Activated naive CD8-positive, alpha-beta T cell (primary cell): ENCODE measurements around the gene ZNF593OS.

Source experiments
- H3K27ac Mint-ChIP-seq: one replicate; pipeline ENCODE4 v1.8.0; 2021; ENCODE audit warnings: mixed read lengths
- H3K27me3 Mint-ChIP-seq: one replicate; pipeline ENCODE4 v1.8.0; 2021; ENCODE audit warnings: mixed read lengths
- H3K36me3 Mint-ChIP-seq: one replicate; pipeline ENCODE4 v1.8.0; 2021; ENCODE audit warnings: mixed read lengths
- H3K4me1 Mint-ChIP-seq: one replicate; pipeline ENCODE4 v1.8.0; 2021; ENCODE audit warnings: low read depth, mixed read lengths
- H3K4me3 Mint-ChIP-seq: one replicate; pipeline ENCODE4 v1.8.0; 2021; ENCODE audit warnings: mild to moderate bottlenecking, mixed read lengths
- H3K9me3 Mint-ChIP-seq: one replicate; pipeline ENCODE4 v1.8.0; 2021; ENCODE audit warnings: low read depth, mixed read lengths

Gene ZNF593OS

GRCh38 chr1:26156285-26157038, 15.2 kb downstream of the ZNF593OS start:
- Mint-ChIP-seq H3K4me1 (peaks cover 3% of the 10 kb centered on the region), H3K4me3 (no peak overlapping the region), H3K27me3 (peaks cover 6% of the 10 kb centered on the region), H3K27ac (no peak overlapping the region), H3K36me3 (no peaks in the 10 kb centered on the region), H3K9me3 (no peaks in the 10 kb centered on the region)

DNA sequence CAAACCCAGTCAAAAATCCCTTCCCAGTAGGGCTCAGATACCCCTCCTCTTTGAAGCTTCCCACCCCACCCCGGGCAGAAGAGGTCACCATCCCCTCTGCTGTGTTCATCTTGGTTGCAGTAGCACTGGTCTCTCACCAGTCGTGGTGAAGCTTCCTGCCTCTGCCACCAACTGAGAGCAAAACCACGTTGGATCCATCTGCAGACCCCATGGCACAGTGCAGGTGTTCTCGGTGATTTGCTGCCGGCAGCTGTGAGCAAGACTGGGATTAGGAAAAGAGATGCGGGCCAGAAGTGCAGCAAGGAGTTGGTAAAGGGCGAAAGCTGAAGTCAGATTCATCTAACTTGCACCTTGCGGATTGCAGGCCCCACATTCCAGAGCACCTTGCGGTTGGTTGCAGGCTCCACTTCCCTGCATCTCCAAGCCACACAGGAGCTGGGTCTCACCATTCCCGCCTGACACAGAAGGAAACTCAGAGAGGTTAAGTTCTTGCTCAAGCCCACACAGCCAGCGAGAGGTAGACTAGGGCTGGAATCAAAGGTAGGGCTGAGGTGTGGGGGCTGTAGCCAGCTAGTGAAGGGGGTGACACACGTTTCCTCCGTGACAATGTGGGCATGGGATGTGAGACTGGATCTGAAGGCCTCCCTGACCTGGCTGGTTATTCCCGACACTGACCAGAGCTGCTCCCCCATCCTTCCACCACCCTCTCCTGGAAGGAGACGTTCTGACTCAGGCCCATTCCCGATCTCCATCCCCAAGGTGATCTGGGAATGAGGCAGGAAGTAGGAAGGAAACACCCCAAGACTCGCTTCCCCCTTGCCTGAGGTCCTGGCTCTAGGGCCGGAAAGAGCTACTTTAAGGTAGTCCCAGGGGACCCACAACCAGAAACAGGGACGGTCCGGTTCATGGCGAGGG, 16.0 kb downstream of the ZNF593OS start:
- Mint-ChIP-seq H3K4me3 (no peak overlapping the region), H3K9me3 (no peaks in the 10 kb centered on the region), H3K27me3 (peaks cover 6% of the 10 kb centered on the region), H3K27ac (no peak overlapping the region), H3K36me3 (no peaks in the 10 kb centered on the region), H3K4me1 (peaks cover 3% of the 10 kb centered on the region)

DNA sequence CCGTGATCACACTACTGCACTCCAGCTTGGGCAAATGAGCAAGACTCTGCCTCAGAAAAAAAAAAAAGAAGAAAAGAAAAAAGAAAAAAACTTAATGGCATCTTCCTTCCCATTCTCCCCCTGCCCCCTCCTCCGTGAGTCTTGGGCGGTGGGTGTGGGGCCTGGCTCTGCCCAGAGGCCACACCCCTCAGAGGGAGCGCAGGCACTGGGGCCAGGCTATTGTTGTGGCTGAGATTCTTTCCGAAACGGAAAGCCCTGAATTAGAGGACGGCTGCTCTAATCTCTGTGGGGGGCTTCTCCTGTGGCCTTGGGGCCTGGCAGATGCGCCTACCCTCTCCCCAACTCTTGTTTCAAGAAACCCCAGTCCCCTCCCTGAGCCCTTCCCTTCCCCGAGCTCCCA, 16.9 kb downstream of the ZNF593OS start:
- H3K27ac Mint-ChIP-seq: no peak overlapping the region
- no peaks in the 10 kb centered on the region for H3K9me3 Mint-ChIP-seq
- peaks cover 3% of the 10 kb centered on the region for H3K4me1 Mint-ChIP-seq
- peaks cover 5% of the 10 kb centered on the region for H3K27me3 Mint-ChIP-seq
- H3K4me3 Mint-ChIP-seq: no peak overlapping the region
- no peaks in the 10 kb centered on the region for H3K36me3 Mint-ChIP-seq

GRCh38 chr1:26153966-26154532, 17.6 kb downstream of the ZNF593OS start:
- H3K9me3 Mint-ChIP-seq: no peaks in the 10 kb centered on the region
- H3K27me3 Mint-ChIP-seq: peaks cover 2% of the 10 kb centered on the region
- H3K27ac Mint-ChIP-seq: no peak overlapping the region
- H3K4me1 Mint-ChIP-seq: peaks cover 3% of the 10 kb centered on the region
- no peaks in the 10 kb centered on the region for H3K36me3 Mint-ChIP-seq
- H3K4me3 Mint-ChIP-seq: no peak overlapping the region

DNA sequence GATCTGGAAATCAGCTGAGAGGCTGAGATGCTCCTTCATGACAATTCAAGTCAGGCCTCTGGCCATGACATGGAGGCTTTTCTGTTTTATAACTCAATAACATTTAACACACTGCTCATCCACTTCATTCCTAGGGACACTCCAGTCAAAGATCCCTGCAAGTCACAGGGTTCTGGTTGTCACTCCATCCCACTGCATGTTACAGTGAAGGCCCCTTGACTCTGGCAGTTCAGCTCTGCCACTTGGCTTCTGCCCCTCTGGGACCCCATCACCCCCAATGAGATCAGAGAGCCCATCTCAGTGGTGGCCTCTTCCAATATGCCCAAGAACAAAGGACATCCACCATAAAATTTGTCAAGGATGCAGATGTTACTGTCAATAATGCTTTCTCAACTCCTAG, 22.7 kb downstream of the ZNF593OS start:
- Mint-ChIP-seq H3K36me3 (no peaks in the 10 kb centered on the region), H3K27me3 (peaks cover 5% of the 10 kb centered on the region), H3K4me3 (no peak overlapping the region), H3K9me3 (no peaks in the 10 kb centered on the region), H3K27ac (no peak overlapping the region), H3K4me1 (peaks cover 4% of the 10 kb centered on the region)

DNA sequence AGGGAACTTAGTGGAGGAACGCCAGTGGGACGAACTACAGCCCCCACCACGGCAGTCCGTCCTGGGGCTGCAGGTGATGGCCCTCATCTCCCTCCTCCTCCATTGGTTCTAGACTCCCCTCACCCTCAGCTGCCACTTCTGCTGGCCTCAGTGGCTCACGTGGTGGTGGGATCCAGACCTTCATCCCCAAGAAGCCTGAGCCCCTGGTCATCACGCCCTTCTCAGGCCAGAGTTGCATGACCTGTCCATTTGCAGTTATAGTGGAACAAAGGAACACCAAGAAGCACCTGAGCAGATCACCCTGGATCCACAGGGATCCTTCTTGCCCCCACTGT, 25.7 kb downstream of the ZNF593OS start:
- Mint-ChIP-seq H3K27me3 (peaks cover 5% of the 10 kb centered on the region), H3K4me3 (no peak overlapping the region), H3K36me3 (no peaks in the 10 kb centered on the region), H3K27ac (no peak overlapping the region), H3K9me3 (no peaks in the 10 kb centered on the region), H3K4me1 (peaks cover 4% of the 10 kb centered on the region)

GRCh38 chr1:26145041-26145959, 26.3 kb downstream of the ZNF593OS start:
- Mint-ChIP-seq H3K4me3 (no peak overlapping the region), H3K27ac (no peak overlapping the region), H3K36me3 (no peaks in the 10 kb centered on the region), H3K9me3 (no peaks in the 10 kb centered on the region), H3K4me1 (peaks cover 4% of the 10 kb centered on the region), H3K27me3 (peaks cover 5% of the 10 kb centered on the region)

GRCh38 chr1:26142159-26142558, 29.5 kb downstream of the ZNF593OS start:
- Mint-ChIP-seq H3K27me3 (peaks cover 5% of the 10 kb centered on the region), H3K4me3 (no peak overlapping the region), H3K36me3 (no peaks in the 10 kb centered on the region), H3K27ac (no peak overlapping the region), H3K4me1 (peaks cover 18% of the 10 kb centered on the region), H3K9me3 (no peaks in the 10 kb centered on the region)

DNA sequence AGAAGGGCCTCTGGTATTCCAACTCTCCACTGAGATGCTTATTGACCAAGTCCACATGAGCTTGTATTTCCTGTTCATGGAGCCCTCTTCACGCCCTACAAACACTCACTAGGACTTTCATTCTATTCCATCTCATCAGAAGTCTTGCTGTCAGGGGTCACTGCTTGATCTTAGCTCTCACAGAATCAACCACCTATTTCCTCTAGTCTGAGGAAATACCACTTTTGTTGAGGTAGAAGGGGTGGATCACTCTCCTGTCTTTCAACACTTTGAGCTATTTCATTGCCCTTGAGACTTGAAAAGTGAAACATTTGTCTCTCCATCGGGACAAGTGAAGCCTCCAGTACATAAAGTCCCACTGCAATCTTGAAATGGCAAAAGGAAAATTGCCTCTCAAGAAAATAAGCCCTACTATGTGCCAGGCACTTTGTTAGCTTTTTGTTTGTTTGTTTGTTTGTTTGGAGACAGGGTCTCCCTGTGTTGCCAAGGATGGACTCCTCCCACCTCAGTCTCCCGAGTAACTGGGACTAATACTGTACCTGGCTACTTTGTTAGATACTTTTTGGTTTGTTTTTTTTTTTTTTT, 32.6 kb downstream of the ZNF593OS start:
- no peaks in the 10 kb centered on the region for H3K36me3 Mint-ChIP-seq
- peaks cover 14% of the 10 kb centered on the region for H3K4me1 Mint-ChIP-seq
- peak overlapping the region; percentile 17 for H3K4me3 Mint-ChIP-seq
- H3K9me3 Mint-ChIP-seq: no peaks in the 10 kb centered on the region
- H3K27ac Mint-ChIP-seq: peak overlapping the region; percentile 1
- H3K27me3 Mint-ChIP-seq: no peaks in the 10 kb centered on the region

- Mint-ChIP-seq H3K27ac (no peak overlapping the region), H3K36me3 (no peaks in the 10 kb centered on the region), H3K4me3 (no peak overlapping the region), H3K4me1 (peaks cover 10% of the 10 kb centered on the region), H3K9me3 (no peaks in the 10 kb centered on the region), H3K27me3 (no peaks in the 10 kb centered on the region)
These were observed 37.2 kb downstream of the ZNF593OS start for GRCh38 chr1:26134466-26134865.

DNA sequence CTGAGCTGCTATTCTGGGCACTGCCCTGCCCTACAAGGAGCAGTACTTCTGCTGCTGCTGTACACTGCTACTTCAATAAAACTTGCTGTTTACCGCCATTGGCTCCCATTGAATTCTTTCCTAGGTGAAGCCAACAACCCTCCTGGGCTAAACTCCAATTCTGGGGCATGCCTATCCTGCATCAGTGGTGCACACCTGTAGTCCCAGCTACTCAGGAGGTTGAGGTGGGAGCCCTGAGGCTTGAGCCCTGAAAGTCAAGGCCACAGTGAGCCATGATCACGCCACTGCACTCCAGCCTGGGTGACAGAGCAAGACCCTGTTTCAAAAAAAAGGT, 38.8 kb downstream of the ZNF593OS start:
- Mint-ChIP-seq H3K27ac (no peak overlapping the region), H3K4me1 (peaks cover 9% of the 10 kb centered on the region), H3K4me3 (no peak overlapping the region), H3K9me3 (no peaks in the 10 kb centered on the region), H3K27me3 (no peaks in the 10 kb centered on the region), H3K36me3 (no peaks in the 10 kb centered on the region)

GRCh38 chr1:26132128-26132833, 39.4 kb downstream of the ZNF593OS start:
- Mint-ChIP-seq H3K36me3 (no peaks in the 10 kb centered on the region), H3K27ac (no peak overlapping the region), H3K4me1 (peaks cover 14% of the 10 kb centered on the region), H3K27me3 (no peaks in the 10 kb centered on the region), H3K4me3 (no peak overlapping the region), H3K9me3 (no peaks in the 10 kb centered on the region)

GRCh38 chr1:26130695-26131094, 40.9 kb downstream of the ZNF593OS start:
- Mint-ChIP-seq H3K27ac (no peak overlapping the region), H3K9me3 (no peaks in the 10 kb centered on the region), H3K36me3 (no peaks in the 10 kb centered on the region), H3K27me3 (no peaks in the 10 kb centered on the region), H3K4me1 (peaks cover 29% of the 10 kb centered on the region), H3K4me3 (no peak overlapping the region)

DNA sequence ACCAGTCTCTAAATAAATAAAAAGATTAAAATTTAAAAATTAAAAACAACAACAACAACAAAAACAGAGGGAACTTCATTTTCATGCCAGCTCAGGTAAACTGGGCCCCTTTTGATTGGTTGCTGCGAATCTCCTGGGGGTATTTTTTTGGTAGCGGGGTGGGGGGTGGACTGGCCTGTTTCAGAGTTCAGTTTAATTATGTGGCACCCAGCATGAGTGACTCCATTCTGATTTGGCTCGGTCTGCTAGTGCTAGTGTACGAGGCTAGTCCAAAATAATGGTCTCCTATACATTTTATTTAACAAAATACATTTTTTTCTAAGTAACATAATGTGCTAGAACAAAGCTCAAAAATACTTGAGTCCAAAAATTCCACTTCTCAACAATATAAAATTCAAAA, 41.9 kb downstream of the ZNF593OS start:
- H3K27ac Mint-ChIP-seq: no peak overlapping the region
- H3K4me3 Mint-ChIP-seq: no peak overlapping the region
- no peaks in the 10 kb centered on the region for H3K27me3 Mint-ChIP-seq
- no peaks in the 10 kb centered on the region for H3K9me3 Mint-ChIP-seq
- no peaks in the 10 kb centered on the region for H3K36me3 Mint-ChIP-seq
- H3K4me1 Mint-ChIP-seq: peaks cover 36% of the 10 kb centered on the region
